Trophoblast cell (in vitro differentiated cells and primary cell): ENCODE measurements around the gene F10.

Source experiments
- DNase-seq, 2 donors: peaks; one replicate each; pipeline ENCODE4 v3.0.0-alpha.2; 2016
- H2AFZ ChIP-seq: 2 replicates; pipeline ENCODE4 v1.6.1; 2013; ENCODE audit warnings: low read length, moderate library complexity, mild to moderate bottlenecking; ENCODE audit not compliant: insufficient read depth, poor library complexity
- H2AK5ac ChIP-seq: 2 replicates; pipeline ENCODE4 v1.6.1; 2013; ENCODE audit warnings: mild to moderate bottlenecking, low read length
- H2BK120ac ChIP-seq: 2 replicates; pipeline ENCODE4 v1.6.1; 2013; ENCODE audit warnings: low read length, mild to moderate bottlenecking, moderate library complexity; ENCODE audit not compliant: insufficient read depth, poor library complexity
- H2BK12ac ChIP-seq: 2 replicates; pipeline ENCODE4 v1.6.1; 2013; ENCODE audit warnings: mild to moderate bottlenecking, low read length, moderate library complexity
- H2BK5ac ChIP-seq: 2 replicates; pipeline ENCODE4 v1.6.1; 2013; ENCODE audit warnings: low read length, low read depth, moderate library complexity, mild to moderate bottlenecking; ENCODE audit not compliant: poor library complexity
- H3K14ac ChIP-seq: 2 replicates; pipeline ENCODE4 v1.6.1; 2013; ENCODE audit warnings: mild to moderate bottlenecking, low read length
- H3K18ac ChIP-seq: 2 replicates; pipeline ENCODE4 v1.6.1; 2013; ENCODE audit warnings: mild to moderate bottlenecking, low read length
- H3K23ac ChIP-seq: 2 replicates; pipeline ENCODE4 v1.6.1; 2013; ENCODE audit warnings: low read length
- H3K27ac ChIP-seq: 2 replicates; pipeline ENCODE4 v1.5.1; 2013; ENCODE audit warnings: low read depth, mild to moderate bottlenecking, inconsistent platforms, low read length, moderate library complexity
- H3K27me3 ChIP-seq: 2 replicates; pipeline ENCODE4 v1.6.1; 2013; ENCODE audit warnings: inconsistent platforms, mild to moderate bottlenecking, low read length, moderate library complexity; ENCODE audit not compliant: insufficient read depth
- H3K36me3 ChIP-seq, 2 experiments: 1 replicate in 1 of 2; 2 replicates in 1 of 2; pipeline ENCODE4 v1.6.1; 2013; ENCODE audit warnings: low read length in 2 of 2, mild to moderate bottlenecking in 2 of 2, moderate library complexity in 1 of 2; ENCODE audit not compliant: insufficient read depth in 2 of 2, control insufficient read depth in 1 of 2
- H3K4ac ChIP-seq: 2 replicates; pipeline ENCODE4 v1.6.1; 2013; ENCODE audit warnings: low read depth, mild to moderate bottlenecking, low read length, moderate library complexity
- H3K4me1 ChIP-seq, 2 experiments: 1 replicate in 1 of 2; 2 replicates in 1 of 2; pipeline ENCODE4 v1.6.1; 2013; ENCODE audit warnings: low read length in 2 of 2, mild to moderate bottlenecking in 2 of 2, moderate library complexity in 1 of 2; ENCODE audit not compliant: insufficient read depth in 2 of 2, control insufficient read depth in 1 of 2
- H3K4me2 ChIP-seq: 2 replicates; pipeline ENCODE4 v1.6.1; 2013; ENCODE audit warnings: inconsistent platforms, mild to moderate bottlenecking, low read length, moderate library complexity
- H3K4me3 ChIP-seq: 2 replicates; pipeline ENCODE4 v1.5.1; 2013; ENCODE audit warnings: mild to moderate bottlenecking, low read depth, low read length, inconsistent platforms
- H3K79me1 ChIP-seq: one replicate; pipeline ENCODE4 v1.6.1; 2013; ENCODE audit warnings: low read length
- H3K79me2 ChIP-seq: 2 replicates; pipeline ENCODE4 v1.6.1; 2013; ENCODE audit warnings: low read length, mild to moderate bottlenecking; ENCODE audit not compliant: control insufficient read depth, insufficient read depth, poor library complexity
- H3K9ac ChIP-seq: 2 replicates; pipeline ENCODE4 v1.6.1; 2013; ENCODE audit warnings: mild to moderate bottlenecking, low read length
- H3K9me3 ChIP-seq: 2 replicates; pipeline ENCODE4 v1.6.1; 2013; ENCODE audit warnings: low read depth, mild to moderate bottlenecking, control low read depth, inconsistent platforms, low read length; ENCODE audit not compliant: insufficient read depth
- H4K12ac ChIP-seq: 2 replicates; pipeline ENCODE4 v1.6.1; 2013; ENCODE audit warnings: low read depth, mild to moderate bottlenecking, low read length, moderate library complexity
- H4K8ac ChIP-seq: 2 replicates; pipeline ENCODE4 v1.6.1; 2013; ENCODE audit warnings: low read depth, mild to moderate bottlenecking, low read length, moderate library complexity
- H4K91ac ChIP-seq: one replicate; pipeline ENCODE4 v1.6.1; 2013; ENCODE audit warnings: low read depth, mild to moderate bottlenecking, low read length, moderate library complexity
- WGBS: extraction: QIAGEN DNeasy Blood & Tissue Kit; methylation state at CpG from one replicate; pipeline ENCODE4 v1.1.7; 2013; ENCODE audit warnings: missing lambda C conversion rate; ENCODE audit not compliant: insufficient read length, insufficient coverage; ENCODE audit errors: extremely low coverage; 5-methylcytosine and 5-hydroxymethylcytosine counted together

F10 gene

DNA sequence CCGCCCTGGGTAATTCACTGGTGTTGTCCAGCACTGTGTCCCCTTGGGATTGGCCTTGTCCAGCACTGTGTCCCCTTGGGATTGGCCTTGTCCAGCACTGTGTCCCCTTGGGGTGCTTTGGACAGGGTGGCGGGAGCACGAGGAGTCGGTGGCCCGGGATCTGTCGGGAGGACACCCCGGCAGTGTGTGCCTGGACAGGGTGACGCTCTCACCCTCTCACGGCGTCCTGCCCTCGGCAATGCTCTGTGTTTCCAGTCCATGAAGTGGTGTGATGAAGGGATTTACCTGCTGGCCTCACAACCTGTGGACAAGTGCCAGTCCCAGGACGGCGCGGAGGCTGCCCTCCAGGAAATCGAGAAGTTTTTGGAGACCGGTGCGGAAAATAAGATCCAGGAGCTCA is 46.9 kb upstream of the F10 start:
- no peak overlapping the region for H3K23ac ChIP-seq
- no peak overlapping the region for H3K4me3 ChIP-seq
- H4K12ac ChIP-seq, result no peak overlapping the region
- WGBS, result no CpG with 5 or more reads among the region's 17 CpGs
- H3K36me3 ChIP-seq, result no peaks in the 10 kb centered on the region
- H2BK12ac ChIP-seq, result no peak overlapping the region
- H2AFZ ChIP-seq, result no peak overlapping the region
- H3K9ac ChIP-seq, result no peak overlapping the region
- H3K4me1 ChIP-seq, result no peaks in the 10 kb centered on the region
- no peak overlapping the region for H3K4me2 ChIP-seq
- H3K14ac ChIP-seq, result no peak overlapping the region
- no peak overlapping the region for H3K27ac ChIP-seq
- H3K79me1 ChIP-seq, result no peaks in the 10 kb centered on the region
- no peak overlapping the region for H2BK120ac ChIP-seq
- H2AK5ac ChIP-seq, result no peak overlapping the region
- no peaks in the 10 kb centered on the region for H3K9me3 ChIP-seq
- H4K91ac ChIP-seq, result no peak overlapping the region
- no peak overlapping the region for H2BK5ac ChIP-seq
- no peak overlapping the region for H3K4ac ChIP-seq
- no peak overlapping the region for H3K18ac ChIP-seq
- H3K27me3 ChIP-seq, result no peaks in the 10 kb centered on the region
- H3K79me2 ChIP-seq, result no peaks in the 10 kb centered on the region
- DNase-seq, result no peak
- H4K8ac ChIP-seq, result no peak overlapping the region

DNA sequence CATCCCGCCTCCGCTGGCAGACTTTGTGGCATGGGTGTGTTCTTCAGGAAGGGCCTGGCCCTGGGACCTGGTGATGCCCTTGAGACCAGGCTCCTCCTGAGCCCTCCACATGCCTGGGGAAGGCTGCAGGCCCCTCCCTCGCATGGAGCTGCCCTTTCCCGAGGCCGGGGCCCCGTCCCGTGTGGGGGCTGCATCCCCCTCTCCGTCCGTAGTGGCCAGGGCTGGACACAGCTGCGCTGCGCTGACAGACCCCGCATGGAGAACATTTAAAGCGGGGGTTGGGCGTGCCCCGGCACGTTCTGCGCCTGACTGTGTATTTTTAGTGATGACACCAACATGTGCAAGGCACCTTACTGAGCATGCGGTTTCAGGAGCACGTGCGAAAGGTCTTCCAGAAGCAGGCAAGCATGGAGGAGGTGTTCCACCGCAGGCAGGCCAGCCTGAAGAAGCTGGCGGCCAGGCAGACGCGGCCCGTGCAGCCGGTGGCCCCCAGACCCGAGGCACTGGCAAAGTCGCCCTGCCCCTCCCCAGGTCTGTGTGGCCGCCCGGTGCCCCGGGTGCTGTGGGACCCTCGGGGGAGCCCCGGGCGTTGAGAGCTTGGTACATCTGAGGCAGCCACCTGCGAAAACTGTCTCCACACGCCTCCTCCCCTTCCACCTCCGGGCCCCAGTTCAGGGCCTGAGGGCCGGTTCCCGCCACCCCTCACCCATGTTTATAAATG is 45.8 kb upstream of the F10 start:
- Histone ChIP-seq H4K12ac (no peak overlapping the region), H2BK120ac (no peak overlapping the region), H3K27me3 (no peaks in the 10 kb centered on the region), H2BK12ac (no peak overlapping the region), H3K27ac (no peak overlapping the region), H3K4me2 (no peak overlapping the region), H3K9me3 (peaks cover 1% of the 10 kb centered on the region), H3K4me1 (no peaks in the 10 kb centered on the region), H3K4ac (no peak overlapping the region), H3K36me3 (no peaks in the 10 kb centered on the region), H4K8ac (no peak overlapping the region), H2AK5ac (no peak overlapping the region), H3K9ac (no peak overlapping the region), H2AFZ (no peak overlapping the region), H3K4me3 (no peak overlapping the region), H3K14ac (no peak overlapping the region), H2BK5ac (no peak overlapping the region), H3K79me2 (no peaks in the 10 kb centered on the region), H3K23ac (no peak overlapping the region), H3K79me1 (no peaks in the 10 kb centered on the region), H3K18ac (no peak overlapping the region), H4K91ac (no peak overlapping the region)
- no CpG with 5 or more reads among the region's 39 CpGs for whole genome bisulfite sequencing
- no peak for DNase-seq

DNA sequence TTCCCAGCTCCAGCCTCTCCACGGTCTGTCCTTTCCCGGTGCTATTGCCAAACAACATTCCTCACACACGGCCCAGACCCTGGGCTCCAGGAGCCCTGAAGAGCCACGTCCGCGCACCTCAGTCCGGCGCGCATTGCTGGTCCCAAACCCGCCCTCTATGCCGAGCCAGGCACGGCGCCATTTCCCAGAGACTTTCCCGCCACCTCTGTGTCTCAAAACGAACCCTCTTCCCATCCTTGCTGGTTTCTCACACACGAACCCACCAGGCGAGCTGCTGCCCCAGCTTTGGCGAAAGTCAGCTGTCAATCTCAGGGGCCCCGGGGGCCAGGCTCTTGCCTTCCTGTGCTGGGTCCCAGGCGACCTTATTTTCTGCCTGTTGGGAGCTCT is 45.0 kb upstream of the F10 start:
- Histone ChIP-seq H3K79me1 (no peaks in the 10 kb centered on the region), H4K91ac (no peak overlapping the region), H3K9ac (no peak overlapping the region), H3K27me3 (no peaks in the 10 kb centered on the region), H3K9me3 (peaks cover 2% of the 10 kb centered on the region), H2BK12ac (no peak overlapping the region), H2AFZ (no peak overlapping the region), H3K4ac (no peak overlapping the region), H4K8ac (no peak overlapping the region), H2BK5ac (no peak overlapping the region), H2AK5ac (no peak overlapping the region), H3K14ac (no peak overlapping the region), H3K36me3 (no peaks in the 10 kb centered on the region), H3K4me3 (no peak overlapping the region), H3K79me2 (no peaks in the 10 kb centered on the region), H3K27ac (no peak overlapping the region), H3K4me1 (no peaks in the 10 kb centered on the region), H3K23ac (no peak overlapping the region), H4K12ac (no peak overlapping the region), H2BK120ac (no peak overlapping the region), H3K4me2 (no peak overlapping the region), H3K18ac (no peak overlapping the region)
- no peak for DNase-seq
- WGBS, result no CpG with 5 or more reads among the region's 20 CpGs

DNA sequence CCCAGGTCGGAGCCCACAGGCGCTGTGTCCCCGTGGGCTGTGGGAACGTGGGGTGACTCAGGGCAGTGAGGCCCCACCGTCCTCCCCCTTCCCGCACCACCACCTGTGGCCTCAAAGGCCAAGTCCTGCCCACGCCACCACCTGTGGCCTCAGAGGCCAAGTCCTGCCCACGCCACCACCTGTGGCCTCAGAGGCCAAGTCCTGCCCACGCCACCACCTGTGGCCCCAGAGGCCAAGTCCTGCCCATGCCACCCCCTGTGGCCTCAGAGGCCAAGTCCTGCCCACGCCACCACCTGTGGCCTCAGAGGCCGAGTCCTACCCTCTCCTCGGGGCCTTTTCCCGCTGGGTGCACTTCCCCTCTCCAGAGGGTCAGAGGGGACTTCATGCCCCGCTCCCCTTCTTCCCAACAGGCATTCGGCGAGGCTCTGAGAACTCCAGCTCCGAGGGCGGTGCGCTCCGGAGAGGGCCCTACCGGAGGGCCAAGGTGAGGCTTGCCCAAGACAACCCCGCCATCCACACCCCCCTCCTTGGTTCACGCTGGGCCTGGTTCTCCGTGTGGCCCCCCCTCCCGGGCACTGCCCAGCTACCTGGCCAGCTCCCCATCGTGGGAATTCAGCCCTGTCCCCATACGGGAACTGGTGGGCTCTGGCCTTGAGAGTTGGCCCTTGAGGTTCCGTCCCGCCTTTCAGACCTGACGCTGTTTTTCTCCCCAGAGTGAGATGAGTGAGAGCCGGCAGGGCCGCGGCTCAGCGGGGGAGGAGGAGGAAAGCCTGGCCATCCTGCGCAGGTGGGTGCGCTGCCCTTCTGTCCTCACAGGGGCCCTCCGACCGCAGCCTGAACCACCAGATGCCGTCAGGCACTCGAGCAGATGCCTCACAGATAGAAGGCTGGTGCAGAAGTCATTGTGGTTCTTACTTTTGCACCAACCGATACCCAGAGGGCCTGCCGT is 44.4 kb upstream of the F10 start:
- no peaks in the 10 kb centered on the region for H3K27me3 ChIP-seq
- WGBS, result no CpG with 5 or more reads among the region's 42 CpGs
- no peak overlapping the region for H3K4me3 ChIP-seq
- H4K12ac ChIP-seq, result no peak overlapping the region
- H3K79me2 ChIP-seq, result no peaks in the 10 kb centered on the region
- H4K91ac ChIP-seq, result no peak overlapping the region
- no peak overlapping the region for H3K9ac ChIP-seq
- no peak overlapping the region for H2BK12ac ChIP-seq
- H3K18ac ChIP-seq, result no peak overlapping the region
- no peak overlapping the region for H3K23ac ChIP-seq
- no peak overlapping the region for H3K27ac ChIP-seq
- no peaks in the 10 kb centered on the region for H3K36me3 ChIP-seq
- H2BK5ac ChIP-seq, result no peak overlapping the region
- no peak for DNase-seq
- H2AFZ ChIP-seq, result no peak overlapping the region
- H2AK5ac ChIP-seq, result no peak overlapping the region
- H3K4me2 ChIP-seq, result no peak overlapping the region
- peaks cover 2% of the 10 kb centered on the region for H3K9me3 ChIP-seq
- H3K4ac ChIP-seq, result no peak overlapping the region
- no peak overlapping the region for H4K8ac ChIP-seq
- no peaks in the 10 kb centered on the region for H3K4me1 ChIP-seq
- H2BK120ac ChIP-seq, result no peak overlapping the region
- H3K14ac ChIP-seq, result no peak overlapping the region
- H3K79me1 ChIP-seq, result no peaks in the 10 kb centered on the region
